NT2/D1 (cell line): Measurements from ENCODE around the gene BCL2L11.

Source experiments
- DNase-seq: peaks from one replicate; pipeline ENCODE4 v3.0.0-alpha.2; 2011; ENCODE audit warnings: low read depth, low spot score
- H3K27me3 ChIP-seq: 2 replicates; pipeline ENCODE4 v1.6.0; 2011; ENCODE audit warnings: mild to moderate bottlenecking; ENCODE audit not compliant: insufficient read length, insufficient read depth
- H3K36me3 ChIP-seq: 2 replicates; pipeline ENCODE4 v1.6.1; 2011; ENCODE audit warnings: mild to moderate bottlenecking, low read length, mixed read lengths; ENCODE audit not compliant: insufficient read depth, insufficient read length
- H3K4me1 ChIP-seq: 2 replicates; pipeline ENCODE4 v1.5.1; 2011; ENCODE audit not compliant: insufficient read depth, insufficient read length
- H3K4me3 ChIP-seq: 2 replicates; pipeline ENCODE4 v1.5.1; 2011; ENCODE audit warnings: low read depth; ENCODE audit not compliant: insufficient read length
- H3K9ac ChIP-seq: 2 replicates; pipeline ENCODE4 v1.6.0; 2011; ENCODE audit warnings: low read depth; ENCODE audit not compliant: insufficient read length
- H3K9me3 ChIP-seq: 2 replicates; pipeline ENCODE4 v1.5.1; 2011; ENCODE audit warnings: mild to moderate bottlenecking, low read length; ENCODE audit not compliant: insufficient read depth
- SUZ12 ChIP-seq: IDR thresholded peaks from 2 replicates; pipeline ENCODE4 v1.6.1; 2011; ENCODE audit not compliant: insufficient read length, insufficient read depth; ENCODE audit errors: extremely low read depth
- YY1 ChIP-seq: IDR thresholded peaks from 2 replicates; pipeline ENCODE4 v1.6.1; 2011; ENCODE audit not compliant: insufficient read length, insufficient read depth
- ZNF274 ChIP-seq: IDR thresholded peaks from 2 replicates; pipeline ENCODE4 v1.6.1; 2011; ENCODE audit warnings: mild to moderate bottlenecking, low read depth, low read length

The BCL2L11 gene

GRCh38 chr2:111148225-111148873 is 27.6 kb downstream of the BCL2L11 start:
- TF ChIP-seq YY1 (no peak), SUZ12 (no peak), ZNF274 (no peak)
- Histone ChIP-seq H3K27me3 (no peaks in the 10 kb centered on the region), H3K36me3 (peaks cover 28% of the 10 kb centered on the region), H3K9me3 (no peaks in the 10 kb centered on the region), H3K4me3 (no peak overlapping the region), H3K4me1 (no peaks in the 10 kb centered on the region), H3K9ac (no peak overlapping the region)
- no peak for DNase-seq

GRCh38 chr2:111148925-111149324 is 28.2 kb downstream of the BCL2L11 start:
- TF ChIP-seq YY1 = no peak
- no peak for TF ChIP-seq SUZ12
- no peak for TF ChIP-seq ZNF274
- Histone ChIP-seq H3K4me3 (no peak overlapping the region), H3K4me1 (no peaks in the 10 kb centered on the region), H3K9ac (no peak overlapping the region), H3K36me3 (peaks cover 32% of the 10 kb centered on the region), H3K9me3 (no peaks in the 10 kb centered on the region), H3K27me3 (no peaks in the 10 kb centered on the region)
- DNase-seq = no peak

- no peak for TF ChIP-seq ZNF274
- H3K36me3 ChIP-seq = peaks cover 27% of the 10 kb centered on the region
- no peak overlapping the region for H3K4me3 ChIP-seq
- no peak for DNase-seq
- H3K4me1 ChIP-seq = no peaks in the 10 kb centered on the region
- H3K27me3 ChIP-seq = no peaks in the 10 kb centered on the region
- H3K9me3 ChIP-seq = no peaks in the 10 kb centered on the region
- no peak overlapping the region for H3K9ac ChIP-seq
Observed at GRCh38 chr2:111149882-111150455, 29.3 kb downstream of the BCL2L11 start.

GRCh38 chr2:111154758-111155157 is 34.0 kb downstream of the BCL2L11 start:
- Histone ChIP-seq H3K4me1 (no peaks in the 10 kb centered on the region), H3K4me3 (no peak overlapping the region), H3K9me3 (no peaks in the 10 kb centered on the region), H3K36me3 (peaks cover 44% of the 10 kb centered on the region), H3K27me3 (no peaks in the 10 kb centered on the region), H3K9ac (no peak overlapping the region)
- DNase-seq = no peak
- no peak for TF ChIP-seq YY1
- TF ChIP-seq SUZ12 = no peak
- TF ChIP-seq ZNF274 = no peak

GRCh38 chr2:111155610-111156009 is 34.9 kb downstream of the BCL2L11 start:
- Histone ChIP-seq H3K9me3 (no peaks in the 10 kb centered on the region), H3K9ac (no peak overlapping the region), H3K4me3 (no peak overlapping the region), H3K4me1 (no peaks in the 10 kb centered on the region), H3K27me3 (no peaks in the 10 kb centered on the region), H3K36me3 (peaks cover 41% of the 10 kb centered on the region)
- TF ChIP-seq SUZ12 (no peak), ZNF274 (no peak), YY1 (no peak)
- DNase-seq = no peak

- H3K36me3 ChIP-seq = peaks cover 47% of the 10 kb centered on the region
- H3K4me1 ChIP-seq = no peaks in the 10 kb centered on the region
Observed at GRCh38 chr2:111156529-111156928, 35.8 kb downstream of the BCL2L11 start.

GRCh38 chr2:111157071-111157661 is 36.5 kb downstream of the BCL2L11 start:
- Histone ChIP-seq H3K9me3 (no peaks in the 10 kb centered on the region), H3K9ac (no peak overlapping the region), H3K4me1 (no peaks in the 10 kb centered on the region), H3K4me3 (no peak overlapping the region), H3K27me3 (no peaks in the 10 kb centered on the region), H3K36me3 (peaks cover 47% of the 10 kb centered on the region)
- no peak for TF ChIP-seq YY1
- TF ChIP-seq SUZ12 = no peak
- no peak for TF ChIP-seq ZNF274
- no peak for DNase-seq

More at GRCh38 chr2:111156529-111156928, 35.8 kb downstream of the BCL2L11 start:
- no peak for DNase-seq
- TF ChIP-seq ZNF274 (no peak), SUZ12 (no peak), YY1 (no peak)
- H3K9ac ChIP-seq = no peak overlapping the region
- H3K4me3 ChIP-seq = no peak overlapping the region
- H3K9me3 ChIP-seq = no peaks in the 10 kb centered on the region
- H3K27me3 ChIP-seq = no peaks in the 10 kb centered on the region

GRCh38 chr2:111157798-111158197 is 37.1 kb downstream of the BCL2L11 start:
- no peak for TF ChIP-seq ZNF274
- no peak for TF ChIP-seq SUZ12
- no peak for TF ChIP-seq YY1
- Histone ChIP-seq H3K4me1 (no peaks in the 10 kb centered on the region), H3K9ac (no peak overlapping the region), H3K4me3 (no peak overlapping the region), H3K9me3 (no peaks in the 10 kb centered on the region), H3K27me3 (no peaks in the 10 kb centered on the region), H3K36me3 (peaks cover 47% of the 10 kb centered on the region)
- DNase-seq = no peak
